ENCODE results near the gene ALDH4A1.

Gene ALDH4A1

GRCh38 chr1:18939398-18940302 is 37.3 kb upstream of the ALDH4A1 start:
- no peak for DNase-seq (ENCODE audit: low spot score)

GRCh38 chr1:18938707-18939070 is 36.3 kb upstream of the ALDH4A1 start:
- DNase-seq (ENCODE audit: low spot score), result no peak

- no peak for DNase-seq (ENCODE audit: low spot score)
Observed at GRCh38 chr1:18938008-18938706, 35.8 kb upstream of the ALDH4A1 start.

GRCh38 chr1:18937539-18937938 is 35.2 kb upstream of the ALDH4A1 start:
- DNase-seq (ENCODE audit: low spot score), result no peak

- no peak for DNase-seq (ENCODE audit: low spot score)
Observed at GRCh38 chr1:18936814-18937481, 34.6 kb upstream of the ALDH4A1 start.

- no peak for DNase-seq (ENCODE audit: low spot score)
Observed at GRCh38 chr1:18936471-18936813, 34.1 kb upstream of the ALDH4A1 start.

- no peak for DNase-seq (ENCODE audit: low spot score)
Observed at GRCh38 chr1:18934205-18935000, 32.0 kb upstream of the ALDH4A1 start.

- DNase-seq (ENCODE audit: low spot score), result no peak
Observed at GRCh38 chr1:18932879-18933278, 30.5 kb upstream of the ALDH4A1 start.

GRCh38 chr1:18932387-18932786 is 30.0 kb upstream of the ALDH4A1 start:
- DNase-seq (ENCODE audit: low spot score), result no peak

GRCh38 chr1:18931730-18932129 is 29.4 kb upstream of the ALDH4A1 start:
- no peak for DNase-seq (ENCODE audit: low spot score)

GRCh38 chr1:18929686-18930085 is 27.3 kb upstream of the ALDH4A1 start:
- no peak for DNase-seq (ENCODE audit: low spot score)

- no peak for DNase-seq (ENCODE audit: low spot score)
Observed at GRCh38 chr1:18928985-18929384, 26.6 kb upstream of the ALDH4A1 start.

GRCh38 chr1:18928406-18928805 is 26.1 kb upstream of the ALDH4A1 start:
- DNase-seq (ENCODE audit: low spot score), result no peak

- DNase-seq (ENCODE audit: low spot score), result no peak
Observed at GRCh38 chr1:18927654-18928272, 25.4 kb upstream of the ALDH4A1 start.

- DNase-seq (ENCODE audit: low spot score), result no peak
Observed at GRCh38 chr1:18927082-18927653, 24.8 kb upstream of the ALDH4A1 start.

GRCh38 chr1:18926315-18927081 is 24.1 kb upstream of the ALDH4A1 start:
- peak; percentile 96 for DNase-seq (ENCODE audit: low spot score)

GRCh38 chr1:18925279-18925678 is 22.9 kb upstream of the ALDH4A1 start:
- no peak for DNase-seq (ENCODE audit: low spot score)

GRCh38 chr1:18924221-18924691 is 21.9 kb upstream of the ALDH4A1 start:
- DNase-seq (ENCODE audit: low spot score), result no peak

GRCh38 chr1:18923756-18924211 is 21.4 kb upstream of the ALDH4A1 start:
- DNase-seq (ENCODE audit: low spot score), result no peak

Measured in COLO829 (cell line).